NCI-H128 (cell line): ENCODE data around the gene C10orf143.
"Not testable (repeated sequence)": the region's sequence is repeated elsewhere in the genome, so short reads cannot be mapped to it uniquely, and the experiment has no call there.

Source experiments
- DNase-seq: peaks from one replicate; lab custom pipeline; 2025; ENCODE audit not compliant: unreplicated experiment; lab: John Stamatoyannopoulos, UW

The C10orf143 gene

DNA sequence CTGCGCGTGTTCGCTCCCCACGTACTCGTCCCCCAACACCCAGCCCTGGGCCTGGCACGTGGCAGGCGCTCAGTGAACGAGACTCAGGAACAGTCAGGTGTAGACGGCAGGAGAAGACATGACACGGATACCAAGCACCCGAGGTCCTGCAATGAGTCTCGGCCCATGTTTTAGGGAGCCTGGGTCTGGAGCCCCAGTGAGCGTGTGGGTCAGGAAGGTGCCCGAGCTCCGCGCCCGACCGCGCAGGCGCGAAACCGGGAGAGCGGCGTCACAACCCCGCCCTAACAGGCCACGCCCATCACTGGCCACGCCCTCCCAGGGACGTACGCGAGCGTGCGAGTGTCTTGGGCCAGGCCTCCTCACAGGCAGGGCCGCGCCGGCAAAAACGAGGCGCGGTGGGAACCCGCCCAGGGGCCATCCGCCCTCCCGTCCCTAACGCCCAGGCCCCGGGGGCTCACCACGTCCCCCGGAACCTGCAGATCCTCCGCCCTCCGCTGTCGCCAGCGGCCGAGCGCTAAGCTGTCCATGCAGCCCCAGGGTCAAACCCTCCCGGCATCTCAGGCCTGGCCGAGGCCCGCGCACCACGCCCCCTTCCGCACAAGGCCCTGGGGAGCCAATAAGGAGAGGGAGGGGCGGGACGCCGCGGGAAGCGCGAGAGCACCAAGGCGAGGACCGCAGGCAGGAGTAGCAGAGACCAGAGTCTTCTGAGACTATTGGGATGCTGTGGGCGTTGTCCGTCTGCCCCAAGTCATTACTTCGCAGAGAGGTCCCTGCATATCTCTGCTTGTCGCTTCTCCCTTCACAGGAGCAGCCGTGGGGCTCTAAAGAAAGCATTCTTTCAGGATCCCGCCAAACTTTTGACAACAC, at the start of gene C10orf143:
Gene C10orf143 (minus strand): TSS at position 585 of the 867 bp plus-strand sequence. CDS start 58 bp downstream, at position 527.
- DNase-seq, result peak; percentile 81

DNA sequence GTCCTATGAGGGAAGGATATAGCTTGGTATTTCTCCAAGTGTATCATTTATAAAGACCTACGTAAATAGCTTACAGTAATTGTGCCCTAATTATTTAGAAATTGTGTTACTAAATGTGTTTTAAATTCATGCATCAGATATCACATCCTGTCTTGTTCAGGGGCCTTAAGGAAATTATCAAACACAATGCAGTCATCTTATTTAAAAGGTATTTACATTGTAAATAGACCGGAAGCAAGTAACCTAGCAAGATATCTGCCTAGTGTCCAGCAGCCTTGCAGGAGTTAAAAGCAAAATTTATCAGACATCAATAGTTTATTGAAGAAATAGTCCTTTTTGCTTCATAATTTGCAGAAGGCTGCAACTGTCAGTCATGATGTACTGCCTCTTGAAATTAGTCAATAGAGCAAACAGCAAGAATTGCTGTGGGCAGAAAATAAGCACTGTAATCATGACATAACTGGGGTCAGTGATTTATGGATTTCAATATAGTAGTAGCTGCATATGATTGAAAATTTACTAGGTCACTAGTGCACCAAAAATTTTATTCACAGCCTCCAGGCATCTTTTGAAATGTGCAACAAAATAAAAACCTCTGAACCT, 48.7 kb upstream of the C10orf143 start:
- DNase-seq, result no peak

DNA sequence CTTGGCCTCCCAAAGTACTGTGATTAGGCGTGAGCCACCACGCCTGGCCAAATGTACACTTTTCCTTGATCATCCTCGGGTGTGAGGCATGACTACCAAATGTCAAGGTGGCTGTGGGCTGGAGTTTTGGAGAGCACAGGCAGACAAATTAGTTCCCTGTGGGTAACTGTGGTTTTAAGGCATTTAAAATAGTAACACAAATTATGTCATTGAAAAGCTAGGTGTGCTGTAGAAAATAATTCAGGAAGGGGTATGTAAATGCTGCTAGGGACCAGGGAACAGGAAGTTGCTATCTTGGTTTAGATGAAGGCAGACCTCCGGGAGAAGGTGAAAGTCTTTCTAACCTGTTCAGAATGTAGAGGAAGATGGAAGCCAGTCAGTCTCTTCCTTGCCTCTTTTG, 35.4 kb upstream of the C10orf143 start:
- no peak for DNase-seq

DNA sequence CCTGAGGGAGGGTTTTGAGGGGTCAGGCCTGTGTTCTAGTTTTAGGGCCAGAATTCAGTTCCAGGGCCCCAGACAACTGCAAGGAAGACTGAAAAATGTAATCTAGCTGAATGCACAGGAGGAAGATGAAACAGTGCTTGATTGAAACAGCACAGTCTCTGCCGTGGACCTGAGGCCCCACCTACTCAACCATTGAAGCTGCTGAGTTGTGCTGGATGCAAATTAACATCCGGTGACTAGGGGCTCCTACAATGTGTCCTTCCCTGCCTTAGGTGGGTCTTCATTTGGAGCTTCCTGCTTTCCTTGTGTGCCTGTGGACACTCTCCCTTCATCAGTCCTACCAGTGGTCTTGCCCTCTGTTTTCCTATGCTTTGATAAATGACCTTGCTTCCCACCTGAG, 31.2 kb upstream of the C10orf143 start:
- no peak for DNase-seq

DNA sequence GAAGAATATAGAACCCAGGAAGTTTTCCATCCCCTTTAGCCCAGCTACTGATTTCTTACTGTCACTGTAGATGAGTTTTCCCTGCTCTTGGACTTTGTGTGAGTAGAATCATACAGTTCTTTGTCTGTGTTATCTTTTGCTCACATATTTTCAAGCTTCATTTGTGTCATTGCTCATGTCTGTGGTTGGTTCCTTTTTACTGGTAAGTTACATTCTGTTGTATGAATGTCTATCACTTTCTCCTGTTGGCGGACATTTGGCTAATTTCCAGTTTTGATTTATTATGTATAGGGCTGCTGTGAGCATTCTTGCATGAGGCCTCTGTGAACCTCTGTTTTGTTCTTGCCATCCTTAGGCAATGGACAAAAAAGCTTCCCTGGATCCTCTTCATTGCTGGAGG, 30.8 kb upstream of the C10orf143 start:
- no peak for DNase-seq

DNA sequence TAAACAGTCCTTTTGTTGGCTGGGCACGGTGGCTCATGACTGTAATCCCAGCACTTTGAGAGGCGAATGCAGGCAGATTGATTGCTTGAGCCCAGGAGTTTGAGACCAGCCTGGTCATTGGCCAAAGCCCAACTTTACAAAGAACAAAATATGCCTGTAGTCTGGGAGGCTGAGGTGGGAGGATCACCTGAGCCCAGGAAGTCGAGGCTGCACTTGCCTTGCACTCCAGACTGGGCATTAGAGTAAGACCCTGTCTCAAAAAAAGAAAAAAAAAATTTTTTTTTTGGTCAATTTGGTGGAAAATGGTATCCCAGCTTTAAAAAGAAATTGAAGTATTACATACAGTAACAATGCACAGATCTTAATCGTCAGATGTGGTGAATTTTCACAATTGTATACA, 30.4 kb upstream of the C10orf143 start:
- DNase-seq, result no peak

DNA sequence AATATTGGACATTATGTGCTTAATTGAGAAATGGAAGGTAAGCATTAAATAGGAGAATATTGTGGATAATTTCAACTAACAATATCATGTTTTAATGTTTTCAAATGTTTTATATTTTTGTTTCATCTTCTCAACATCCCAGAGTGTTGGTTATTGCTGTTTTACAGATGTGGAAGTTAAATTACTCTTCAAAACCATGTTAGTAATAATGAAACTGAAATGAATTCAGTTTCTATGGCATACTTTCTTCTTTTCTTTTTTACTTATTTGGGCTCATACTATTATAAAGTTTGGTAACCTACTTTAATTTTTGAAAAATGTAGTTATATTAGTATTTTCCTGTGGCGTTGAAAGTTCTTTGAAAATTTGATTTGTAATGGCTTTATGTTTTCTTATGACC, 29.8 kb upstream of the C10orf143 start:
- no peak for DNase-seq

DNA sequence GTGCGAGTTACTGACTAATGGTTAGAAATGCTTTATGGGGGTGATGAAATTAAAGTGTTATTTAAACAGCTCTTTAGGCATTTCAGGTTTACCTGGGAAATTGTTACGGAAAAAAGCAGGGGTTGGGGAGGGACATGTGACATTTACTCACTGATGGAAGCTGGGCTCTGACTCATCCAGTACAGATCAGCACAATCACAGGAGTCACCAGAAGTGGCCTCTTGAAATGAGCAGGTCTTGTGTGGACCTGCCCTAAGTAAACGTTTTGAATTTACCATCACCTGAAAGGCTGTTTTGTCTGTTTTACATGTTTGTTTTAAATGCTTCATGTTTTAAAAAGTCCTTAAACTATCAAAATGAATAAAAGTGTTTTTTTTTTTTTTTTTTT, 27.8 kb upstream of the C10orf143 start:
- peak; percentile 9 for DNase-seq

DNA sequence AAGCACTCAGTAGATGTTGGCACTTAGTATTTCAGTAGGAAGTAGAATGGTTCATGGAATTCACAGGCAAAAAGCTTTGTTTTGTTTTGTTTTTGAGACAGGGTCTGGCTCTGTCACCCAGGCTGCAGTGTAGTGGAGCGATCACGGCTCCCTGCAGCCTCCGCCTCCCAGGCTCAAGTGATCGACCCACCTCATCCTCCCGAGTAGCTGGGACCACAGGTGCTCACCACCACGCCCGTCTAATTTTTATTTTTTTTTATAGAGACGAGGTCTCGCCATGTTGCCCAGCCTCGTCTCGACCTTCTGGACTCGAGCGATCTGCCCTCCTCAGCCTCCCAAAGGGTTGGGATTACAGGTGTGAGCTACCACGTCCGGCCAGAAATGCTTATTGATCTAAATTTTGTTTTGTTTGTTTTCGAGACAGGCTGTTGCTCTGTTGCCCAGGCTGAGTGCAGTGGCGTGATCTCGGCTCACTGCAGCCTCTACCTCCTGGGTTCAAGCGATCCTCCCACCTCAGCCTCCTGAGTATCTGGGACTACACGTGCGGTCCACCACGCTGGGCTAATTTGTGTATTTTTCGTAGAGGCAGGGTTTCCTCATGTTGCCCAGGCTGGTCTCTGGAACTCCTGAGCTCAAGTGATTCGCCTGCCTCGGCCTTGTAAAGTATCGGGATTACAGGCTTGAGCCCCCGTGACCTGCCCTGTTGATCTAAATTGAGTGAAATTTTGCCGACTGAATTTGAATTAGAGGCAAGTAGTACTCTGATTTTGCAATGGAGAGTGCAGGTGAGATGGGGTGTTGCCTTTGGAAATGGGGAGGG, 27.2 kb upstream of the C10orf143 start:
- DNase-seq, result no peak

DNA sequence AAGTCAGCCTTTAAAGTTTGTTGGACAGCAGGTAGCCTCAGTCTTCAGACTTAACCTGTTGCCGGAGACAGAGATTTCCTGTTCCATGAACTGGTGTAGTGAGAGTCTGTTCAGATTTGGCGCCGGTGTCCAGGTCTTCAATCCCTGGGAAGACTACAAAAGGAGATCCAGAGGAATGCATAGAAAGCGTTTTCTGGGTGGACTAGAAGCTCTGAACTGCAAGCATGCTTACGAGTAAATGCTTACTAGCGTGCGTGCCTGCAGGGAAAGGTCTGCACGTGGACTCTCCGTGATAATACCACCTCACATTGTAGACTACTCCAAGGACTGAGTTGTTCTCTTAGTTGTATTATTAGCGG, 26.4 kb upstream of the C10orf143 start:
- DNase-seq, result no peak

DNA sequence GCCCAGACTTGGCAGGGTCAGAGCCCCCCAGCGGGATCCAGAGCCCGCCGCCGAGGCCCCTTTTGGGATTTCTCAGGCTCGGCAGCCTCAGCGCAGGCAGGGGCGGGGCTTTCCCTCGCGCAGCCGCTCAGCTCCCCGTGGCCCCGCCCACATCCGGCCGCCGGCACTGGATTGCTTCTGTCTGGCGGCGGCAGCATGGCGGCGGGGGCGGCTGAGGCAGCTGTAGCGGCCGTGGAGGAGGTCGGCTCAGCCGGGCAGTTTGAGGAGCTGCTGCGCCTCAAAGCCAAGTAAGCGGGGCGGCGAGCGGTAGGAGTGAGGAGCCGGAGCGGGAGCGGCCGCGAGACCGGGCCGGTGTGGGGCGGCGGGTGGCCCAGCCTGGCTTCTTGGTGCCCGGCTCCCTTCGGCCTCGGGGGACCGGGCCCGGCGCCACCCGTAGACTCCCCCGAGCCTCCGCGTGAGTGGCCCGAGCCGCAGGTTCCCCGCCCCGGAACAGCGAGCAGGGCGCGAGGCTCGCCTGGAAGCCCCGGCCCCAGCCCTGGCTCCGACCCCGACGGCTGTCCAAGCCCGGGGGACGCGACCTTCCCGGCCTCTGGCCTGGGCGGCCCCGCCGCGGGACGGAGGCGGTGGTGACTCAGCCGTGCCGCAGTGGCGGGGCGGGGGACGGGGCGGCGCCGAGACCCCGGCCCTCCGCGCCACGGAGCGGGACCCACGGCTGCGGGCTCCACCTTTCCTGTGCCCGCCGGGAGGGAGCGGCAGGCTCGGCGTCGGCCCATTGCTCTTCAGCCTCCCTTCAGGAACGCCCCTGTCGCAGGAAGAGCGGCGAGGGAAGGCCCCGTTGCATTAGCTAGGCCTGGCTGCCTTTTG, 25.8 kb upstream of the C10orf143 start, which contains the start of gene GLRX3:
Gene GLRX3 (plus strand): TSS at position 166 of the 864 bp plus-strand sequence. CDS start 30 bp downstream, at position 196.
- DNase-seq, result peak; percentile 55

DNA sequence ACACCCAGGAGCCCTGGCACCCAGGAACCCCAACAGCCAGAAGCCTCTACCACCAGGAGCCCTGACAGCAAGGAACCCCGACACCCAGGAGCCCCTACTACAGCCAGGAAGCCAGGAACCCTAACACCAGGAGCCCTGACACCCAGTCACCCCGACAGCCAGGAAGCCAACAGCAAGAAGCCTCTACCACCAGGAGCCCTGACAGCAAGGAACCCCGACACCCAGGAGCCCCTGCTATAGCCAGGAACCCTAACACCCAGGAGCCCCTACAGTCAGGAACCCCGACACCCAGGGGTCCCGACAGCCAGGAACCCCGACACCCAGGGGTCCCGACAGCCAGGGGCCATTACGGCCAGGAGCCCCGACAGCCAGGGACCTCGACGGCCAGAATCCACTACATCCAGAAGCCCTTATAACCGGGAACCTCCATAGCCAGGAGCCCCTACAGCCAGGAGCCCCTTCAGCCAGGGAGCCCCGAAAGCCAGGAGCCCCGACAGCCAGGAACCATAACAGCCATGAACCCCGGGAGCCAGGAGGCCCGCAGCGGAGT, 25.1 kb upstream of the C10orf143 start:
- DNase-seq, result no peak

DNA sequence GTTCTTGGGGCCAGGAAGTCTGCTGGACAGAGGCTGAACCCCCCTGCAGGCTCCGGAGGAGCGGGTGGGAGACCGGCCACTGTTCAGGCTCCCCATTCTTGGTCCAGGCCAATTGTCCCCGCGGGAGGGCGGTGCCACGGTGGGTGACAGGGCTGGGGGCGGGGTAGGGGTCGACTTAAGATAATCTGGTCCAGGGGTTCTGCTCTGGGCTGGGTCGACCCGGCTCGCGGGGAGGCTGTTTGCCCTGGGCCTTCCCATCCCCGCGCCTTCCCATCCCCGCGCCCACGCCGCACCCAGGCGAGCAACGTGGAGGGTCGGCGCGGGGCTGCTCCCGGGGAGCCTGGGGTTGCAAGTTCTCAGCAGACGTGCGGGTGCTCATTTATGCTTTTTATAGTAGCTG, 18.3 kb upstream of the C10orf143 start:
- DNase-seq, result no peak

DNA sequence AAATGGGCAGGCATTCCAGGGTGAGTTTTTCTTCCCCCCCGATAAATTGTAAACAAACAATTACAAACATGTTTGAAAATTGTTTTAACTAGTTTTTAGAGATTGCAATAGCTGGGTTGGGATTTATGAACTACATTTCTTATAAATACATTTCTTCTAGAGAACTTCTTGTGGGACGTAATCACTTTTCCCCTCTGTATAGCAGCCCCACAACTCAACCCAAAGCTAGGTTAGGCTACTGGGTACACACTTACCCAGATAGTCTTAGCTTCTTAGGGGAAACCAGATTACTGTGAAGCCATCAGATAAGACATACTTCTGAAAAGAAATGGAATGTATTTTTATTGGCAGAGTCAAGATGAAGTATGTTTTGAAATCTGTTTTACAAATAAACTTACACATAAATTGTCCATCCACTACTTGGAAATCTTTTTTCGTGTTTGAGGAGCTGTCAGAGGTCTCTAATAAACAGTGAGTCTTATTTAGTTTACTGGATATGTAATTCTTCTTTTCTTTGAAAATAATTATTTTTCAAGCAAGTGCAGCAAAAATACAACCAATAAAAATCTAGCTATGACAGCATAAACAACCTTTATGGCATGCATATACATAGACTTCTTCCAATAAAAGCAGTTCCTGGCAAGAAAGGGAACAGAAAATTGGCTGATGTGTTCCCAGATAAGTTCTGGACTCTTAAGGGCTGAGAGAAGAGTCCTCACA, 17.6 kb upstream of the C10orf143 start:
- DNase-seq, result no peak

DNA sequence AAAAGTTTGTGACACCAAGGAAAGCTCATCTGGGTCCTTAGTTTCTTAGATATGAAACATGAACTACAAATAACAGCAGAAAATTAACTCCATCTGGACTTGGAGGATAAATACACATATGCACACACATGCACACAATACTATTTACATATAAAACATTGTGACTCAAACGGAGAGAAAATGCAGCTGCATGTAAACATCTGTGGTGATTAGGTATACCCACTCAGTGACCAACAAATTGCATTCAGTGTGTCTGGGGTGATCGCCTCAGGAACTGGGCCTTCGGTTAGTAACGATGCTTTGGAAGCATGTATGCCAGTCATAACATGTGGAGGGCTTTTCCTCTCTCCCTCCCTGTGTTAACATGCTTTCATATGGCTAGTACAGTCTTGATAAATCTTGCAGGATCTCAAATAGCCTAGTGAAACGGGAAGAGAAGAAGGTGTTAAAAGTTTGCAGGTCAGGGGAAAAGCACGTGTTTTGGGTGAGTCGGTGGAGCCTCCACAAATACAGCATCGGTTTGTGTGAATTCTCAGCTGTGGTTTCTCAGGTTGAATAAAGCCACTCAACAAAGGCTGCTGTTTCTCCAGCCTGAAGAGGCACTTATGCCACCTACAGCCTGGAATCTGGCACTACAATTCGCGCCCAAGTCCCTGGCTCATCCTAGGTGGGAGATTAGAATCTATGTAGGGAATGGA, 16.9 kb upstream of the C10orf143 start:
- DNase-seq, result no peak

DNA sequence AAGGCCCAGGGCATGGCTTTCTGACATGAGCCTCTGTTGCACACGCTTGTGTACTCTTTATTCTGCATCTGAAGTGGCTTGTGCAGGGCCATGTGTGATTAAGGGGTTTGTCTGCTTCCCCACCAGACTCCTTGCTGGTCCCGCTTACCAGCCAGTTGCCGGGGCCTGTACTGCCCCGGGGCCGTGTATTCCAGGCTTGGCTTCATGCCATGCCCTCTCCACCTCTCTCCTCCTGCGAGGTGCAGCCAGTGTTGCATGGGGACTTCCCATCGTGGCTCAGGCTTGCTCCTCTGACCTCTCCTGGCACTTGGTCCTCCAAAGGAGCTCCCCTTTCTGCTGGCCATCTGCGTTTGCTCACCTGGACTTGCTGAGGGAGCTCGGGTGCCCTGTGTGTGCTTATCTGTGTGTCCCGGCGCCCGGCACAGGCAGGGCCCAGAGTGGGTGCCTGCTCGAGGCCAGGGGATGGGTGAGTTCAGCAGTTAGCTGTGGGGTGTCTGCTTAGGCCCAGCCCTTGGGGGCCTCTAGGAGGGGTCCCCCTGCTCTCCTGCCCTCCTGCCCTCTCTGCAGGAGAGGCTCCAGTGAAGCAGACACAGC, 11.0 kb upstream of the C10orf143 start:
- no peak for DNase-seq

DNA sequence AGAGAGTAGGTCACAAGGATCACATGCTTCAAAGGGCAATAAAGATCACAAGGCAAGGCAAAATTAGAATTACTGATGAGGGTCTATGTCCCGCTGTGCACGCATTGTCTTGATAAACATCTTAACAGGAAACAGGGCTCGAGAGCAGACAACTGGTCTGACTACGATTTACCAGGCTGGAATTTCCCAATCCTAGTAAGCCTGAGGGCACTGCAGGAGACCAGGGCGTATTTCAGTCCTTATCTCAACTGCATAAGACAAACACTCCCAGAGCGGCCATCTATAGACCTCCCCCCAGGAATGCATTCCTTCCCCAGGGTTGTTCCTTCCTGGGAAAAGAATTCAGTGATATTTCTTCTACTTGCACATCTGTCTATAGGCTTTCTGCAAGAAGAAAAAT, 6.9 kb upstream of the C10orf143 start:
- DNase-seq, result not testable (repeated sequence)

DNA sequence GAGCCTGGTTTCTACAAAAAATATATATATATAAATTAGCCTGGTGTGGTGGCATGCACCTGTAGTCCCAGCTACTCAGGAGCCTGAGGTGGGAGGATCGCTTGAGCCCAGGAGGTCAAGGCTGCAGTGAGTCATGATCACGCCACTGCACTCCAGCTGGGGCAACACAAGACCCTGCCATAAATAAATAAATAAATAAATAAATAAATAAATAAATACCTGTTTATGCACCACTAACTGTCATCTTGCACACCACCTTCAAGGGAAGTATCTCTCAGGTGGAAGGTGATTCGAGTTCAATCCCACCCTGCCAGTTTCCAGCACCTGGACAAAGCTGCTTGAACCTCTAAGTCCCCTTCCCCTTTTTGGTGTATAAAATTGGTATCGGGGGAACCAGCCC, 6.3 kb upstream of the C10orf143 start:
- not testable (repeated sequence) for DNase-seq

DNA sequence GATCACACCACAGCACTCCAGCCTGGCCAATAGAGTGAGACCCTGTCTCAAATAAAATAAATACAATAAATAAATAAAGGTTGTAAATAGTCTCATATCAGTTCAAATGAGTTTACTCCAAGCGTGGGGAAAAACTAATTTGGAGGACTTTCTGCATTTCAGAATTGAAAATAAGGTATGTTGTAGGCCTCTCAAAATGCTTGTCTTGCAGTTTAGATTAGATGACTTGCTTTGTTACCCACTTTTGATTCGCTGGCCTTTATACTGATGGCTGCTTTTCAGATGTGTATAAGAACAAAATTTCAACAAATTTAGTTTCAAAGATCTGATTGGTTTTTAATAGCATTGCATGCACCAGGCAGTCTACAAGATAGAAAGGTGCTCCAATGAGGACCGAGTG, 2.2 kb upstream of the C10orf143 start:
- no peak for DNase-seq
